ENCODE results near the gene PTPN11.

PTPN11 gene

DNA sequence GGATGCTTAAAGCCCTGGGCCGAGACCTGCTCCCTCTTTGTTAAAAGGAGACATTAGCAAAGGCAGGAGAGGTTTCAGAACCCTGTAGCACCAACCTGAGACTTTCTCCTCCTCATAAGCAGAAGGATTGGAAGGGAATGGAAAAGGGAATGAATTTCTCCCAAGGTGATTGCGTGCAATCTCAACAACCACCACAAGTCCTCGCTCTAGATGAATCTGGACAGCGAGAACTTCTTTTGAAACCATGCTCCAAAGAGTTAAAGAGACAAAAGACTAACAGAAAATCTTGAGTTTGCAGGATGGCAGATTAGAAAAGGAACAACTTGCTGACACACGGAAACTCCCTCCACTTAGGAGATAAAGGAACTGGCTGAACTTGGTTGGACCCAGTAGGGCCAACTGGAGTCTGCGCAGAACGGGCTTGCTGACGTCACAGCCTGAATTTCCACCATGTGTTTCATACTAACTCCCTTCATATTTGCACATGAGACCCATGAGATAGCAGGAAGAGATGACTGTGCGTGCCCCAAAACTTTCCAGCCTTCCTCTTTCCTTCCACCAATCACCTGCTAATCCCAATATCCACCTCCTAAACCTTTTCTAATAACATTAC, 137.0 kb downstream of the PTPN11 start:
- no peak for DNase-seq

DNA sequence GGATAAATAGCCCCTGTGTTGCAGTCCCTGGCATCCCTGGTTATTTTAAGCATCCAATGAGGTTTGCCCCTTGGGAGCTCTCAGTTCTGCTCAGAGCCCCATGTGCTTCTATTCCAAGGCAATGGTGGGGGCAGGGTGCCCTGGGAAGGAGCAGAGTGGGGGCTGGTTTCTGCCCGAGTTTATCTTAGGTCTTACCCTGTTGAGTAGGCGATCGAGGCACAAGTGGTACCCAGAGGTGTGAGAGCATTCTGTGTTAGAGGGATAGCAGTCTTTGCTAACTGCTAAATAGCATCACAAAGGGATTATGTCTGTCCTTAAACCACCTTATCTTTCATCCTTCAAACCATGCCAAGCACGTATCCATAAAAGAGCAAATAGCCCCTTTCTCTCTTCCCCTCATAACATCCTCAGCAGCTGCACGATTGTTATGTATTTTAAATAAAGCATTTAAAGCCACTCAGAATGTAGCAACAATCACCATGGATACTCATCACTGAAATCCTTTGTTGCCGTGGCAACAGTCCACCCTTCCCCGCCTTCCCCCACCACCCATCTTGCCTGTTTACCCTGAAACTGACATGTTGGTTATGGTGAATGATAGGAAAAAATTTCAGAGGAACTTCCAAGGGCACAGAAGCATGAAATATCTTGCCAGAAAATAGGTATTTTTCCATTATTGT, 139.3 kb downstream of the PTPN11 start:
- DNase-seq, result no peak
